Amygdala (tissue), 56 donors: ENCODE measurements around the gene TNS3.

Experiments used
- DNase-seq, 56 donors: peaks; one replicate each; lab custom pipeline; 2025; lab: John Stamatoyannopoulos, UW

The TNS3 gene

GRCh38 chr7:47344171-47344955, 237.5 kb downstream of the TNS3 start:
- DNase-seq: no peak

- no peak for DNase-seq
These were observed 238.9 kb downstream of the TNS3 start for GRCh38 chr7:47343061-47343455.

- no peak for DNase-seq
These were observed 239.4 kb downstream of the TNS3 start for GRCh38 chr7:47342296-47343060.

GRCh38 chr7:47340517-47340916, 241.4 kb downstream of the TNS3 start:
- no peak for DNase-seq

GRCh38 chr7:47338026-47338425, 243.9 kb downstream of the TNS3 start:
- DNase-seq: no peak

GRCh38 chr7:47337531-47337930, 244.4 kb downstream of the TNS3 start:
- DNase-seq: no peak

GRCh38 chr7:47336472-47337425, 245.2 kb downstream of the TNS3 start:
- no peak for DNase-seq

GRCh38 chr7:47335557-47336471, 246.1 kb downstream of the TNS3 start:
- peak in 39 of 56 donors; percentile 13 to 71 (median 37) for DNase-seq

- no peak for DNase-seq
These were observed 246.8 kb downstream of the TNS3 start for GRCh38 chr7:47335071-47335470.

- no peak for DNase-seq
These were observed 248.0 kb downstream of the TNS3 start for GRCh38 chr7:47333959-47334358.

GRCh38 chr7:47333554-47333887, 248.4 kb downstream of the TNS3 start:
- DNase-seq: no peak

GRCh38 chr7:47332681-47333553, 249.0 kb downstream of the TNS3 start:
- no peak for DNase-seq

GRCh38 chr7:47332213-47332612, 249.7 kb downstream of the TNS3 start:
- no peak for DNase-seq

- no peak for DNase-seq
These were observed 250.7 kb downstream of the TNS3 start for GRCh38 chr7:47331179-47331565.

- DNase-seq: no peak
These were observed 251.2 kb downstream of the TNS3 start for GRCh38 chr7:47330561-47331178.

GRCh38 chr7:47330026-47330425, 251.9 kb downstream of the TNS3 start:
- no peak for DNase-seq

GRCh38 chr7:47329320-47329926, 252.5 kb downstream of the TNS3 start:
- DNase-seq: no peak
